Measurements from ENCODE around the gene TNNT3.

TNNT3 gene

GRCh38 chr11:1916986-1917522, 2.4 kb upstream of the TNNT3 start:
- Histone ChIP-seq H3K4me1 (peaks cover 0 to 20% (median 6%) of the 10 kb centered on the region in 4 donors), H3K4me3 (no peak overlapping the region), H3K27ac (no peak overlapping the region), H3K9me3 (no peaks in the 10 kb centered on the region), H3K36me3 (no peaks in the 10 kb centered on the region), H3K27me3 (peaks cover 0 to 29% of the 10 kb centered on the region in 2 donors)
- TF ChIP-seq, protein P1, sequence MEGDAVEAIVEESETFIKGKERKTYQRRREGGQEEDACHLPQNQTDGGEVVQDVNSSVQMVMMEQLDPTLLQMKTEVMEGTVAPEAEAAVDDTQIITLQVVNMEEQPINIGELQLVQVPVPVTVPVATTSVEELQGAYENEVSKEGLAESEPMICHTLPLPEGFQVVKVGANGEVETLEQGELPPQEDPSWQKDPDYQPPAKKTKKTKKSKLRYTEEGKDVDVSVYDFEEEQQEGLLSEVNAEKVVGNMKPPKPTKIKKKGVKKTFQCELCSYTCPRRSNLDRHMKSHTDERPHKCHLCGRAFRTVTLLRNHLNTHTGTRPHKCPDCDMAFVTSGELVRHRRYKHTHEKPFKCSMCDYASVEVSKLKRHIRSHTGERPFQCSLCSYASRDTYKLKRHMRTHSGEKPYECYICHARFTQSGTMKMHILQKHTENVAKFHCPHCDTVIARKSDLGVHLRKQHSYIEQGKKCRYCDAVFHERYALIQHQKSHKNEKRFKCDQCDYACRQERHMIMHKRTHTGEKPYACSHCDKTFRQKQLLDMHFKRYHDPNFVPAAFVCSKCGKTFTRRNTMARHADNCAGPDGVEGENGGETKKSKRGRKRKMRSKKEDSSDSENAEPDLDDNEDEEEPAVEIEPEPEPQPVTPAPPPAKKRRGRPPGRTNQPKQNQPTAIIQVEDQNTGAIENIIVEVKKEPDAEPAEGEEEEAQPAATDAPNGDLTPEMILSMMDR (IDR thresholded peaks at IDR 0.05) = no peak
- intact Hi-C loops (cut with DNase I; ENCODE audit: low total_unique reads) = loop anchor here (1.0 kb wide), 1 partner anchor 24 kb away; no protein-coding TSS in a partner anchor
- DNase-seq = no peak

DNA sequence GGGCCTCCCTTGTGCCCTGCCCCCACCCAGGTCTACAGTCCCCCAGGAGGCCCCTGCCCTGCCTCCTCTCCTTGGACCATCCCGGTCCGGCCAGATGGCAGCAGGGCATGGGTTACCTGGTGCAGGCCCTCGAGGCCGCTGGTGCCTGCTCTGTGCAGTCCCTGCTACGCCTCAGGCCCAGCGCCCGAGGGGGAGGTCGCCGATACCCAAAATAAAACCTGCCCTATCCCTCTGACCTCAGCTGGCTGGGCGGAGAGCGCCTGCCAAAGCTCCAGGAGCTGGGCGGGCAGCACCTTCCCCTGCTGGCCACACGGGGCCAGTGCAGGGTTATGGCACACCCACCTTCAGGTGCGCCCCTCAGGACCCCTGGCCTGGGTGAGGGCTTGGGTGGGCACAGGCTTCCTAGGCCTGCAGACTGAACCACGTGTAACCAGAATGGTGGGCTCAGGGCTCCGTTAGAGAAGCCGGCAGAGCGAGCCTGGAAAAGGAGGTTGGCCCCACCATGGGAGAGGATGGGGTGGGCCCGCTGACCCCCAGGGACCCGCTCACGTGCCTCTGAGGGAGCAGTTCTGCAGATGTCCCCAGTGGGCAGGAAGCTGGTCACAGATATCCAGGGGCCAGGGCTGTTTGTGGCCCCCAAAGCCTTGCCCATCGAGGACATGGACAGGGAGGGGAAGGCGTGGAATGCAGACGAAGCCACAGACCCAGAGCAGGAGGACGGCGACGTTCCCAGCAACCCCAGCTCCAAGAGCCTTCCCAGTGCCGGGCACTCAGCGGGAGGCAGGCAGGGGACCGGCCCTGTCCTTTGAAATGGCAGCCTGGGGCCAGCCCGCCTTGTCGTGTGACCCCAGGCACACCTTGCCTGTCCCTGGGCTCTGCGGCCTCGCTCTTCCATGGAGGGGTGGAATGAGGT, 1.7 kb upstream of the TNNT3 start:
- H3K36me3 ChIP-seq = no peaks in the 10 kb centered on the region
- no peaks in the 10 kb centered on the region for H3K9me3 ChIP-seq
- H3K27ac ChIP-seq = no peak overlapping the region
- DNase-seq = no peak
- no peak overlapping the region for H3K4me3 ChIP-seq
- TF ChIP-seq, protein P1 (IDR thresholded peaks at IDR 0.05) = peak; percentile 22 to 47
- peaks cover 0 to 32% of the 10 kb centered on the region in 2 donors for H3K27me3 ChIP-seq
- intact Hi-C loops (cut with DNase I; ENCODE audit: low total_unique reads) = no loop called here
- peaks cover 0 to 20% (median 6%) of the 10 kb centered on the region in 4 donors for H3K4me1 ChIP-seq

DNA sequence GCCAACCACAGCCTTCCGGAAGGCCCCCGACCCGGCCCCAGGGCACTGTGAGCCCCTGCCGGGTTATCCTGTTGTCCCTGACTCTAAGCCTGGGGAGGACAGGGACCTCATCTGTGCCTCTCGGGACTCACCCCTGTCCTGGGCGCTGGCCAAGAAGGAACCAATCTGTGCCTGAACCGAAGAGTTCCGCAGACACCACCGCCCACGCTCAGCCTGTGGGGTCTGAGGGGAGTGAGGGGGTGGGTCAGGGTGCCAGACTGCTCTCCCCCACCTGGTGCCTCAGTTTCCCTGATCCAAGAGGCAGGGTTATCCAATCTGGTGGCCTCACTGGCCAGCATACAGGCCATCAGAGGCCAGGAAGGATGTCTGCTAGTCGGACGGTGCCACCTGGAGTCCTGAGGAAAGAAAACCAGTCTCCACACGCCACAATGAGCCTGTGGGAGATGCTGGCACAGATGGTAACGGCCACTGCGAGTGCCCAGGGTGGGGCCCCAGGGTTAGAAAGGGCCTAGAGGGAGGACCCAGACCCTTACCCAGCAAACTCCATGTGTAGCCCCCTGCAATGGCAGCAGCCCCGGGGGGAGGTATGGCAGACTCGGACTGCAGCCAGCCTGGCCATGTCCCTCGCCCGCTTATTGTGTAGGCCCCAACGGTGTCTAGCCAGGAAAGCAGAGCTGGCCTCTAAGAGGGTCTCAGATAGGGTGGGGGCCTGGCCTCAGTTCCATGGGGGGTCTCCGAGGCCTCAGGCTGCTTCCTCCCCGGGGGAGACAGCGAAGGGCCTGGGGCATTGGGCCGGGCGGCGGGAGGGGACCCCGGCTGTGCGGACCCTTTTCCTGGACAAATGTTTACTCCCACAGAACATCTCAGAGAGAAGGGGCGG, 827 bp upstream of the TNNT3 start:
- H3K4me1 ChIP-seq = peaks cover 0 to 20% (median 6%) of the 10 kb centered on the region in 4 donors
- H3K27ac ChIP-seq = no peak overlapping the region
- no peak overlapping the region for H3K4me3 ChIP-seq
- DNase-seq = no peak
- H3K9me3 ChIP-seq = no peaks in the 10 kb centered on the region
- TF ChIP-seq, protein P1 (IDR thresholded peaks at IDR 0.05) = peak; percentile 9 to 10
- H3K27me3 ChIP-seq = peaks cover 0 to 32% of the 10 kb centered on the region in 2 donors
- no peaks in the 10 kb centered on the region for H3K36me3 ChIP-seq
- intact Hi-C loops (cut with DNase I; ENCODE audit: low total_unique reads) = no loop called here

DNA sequence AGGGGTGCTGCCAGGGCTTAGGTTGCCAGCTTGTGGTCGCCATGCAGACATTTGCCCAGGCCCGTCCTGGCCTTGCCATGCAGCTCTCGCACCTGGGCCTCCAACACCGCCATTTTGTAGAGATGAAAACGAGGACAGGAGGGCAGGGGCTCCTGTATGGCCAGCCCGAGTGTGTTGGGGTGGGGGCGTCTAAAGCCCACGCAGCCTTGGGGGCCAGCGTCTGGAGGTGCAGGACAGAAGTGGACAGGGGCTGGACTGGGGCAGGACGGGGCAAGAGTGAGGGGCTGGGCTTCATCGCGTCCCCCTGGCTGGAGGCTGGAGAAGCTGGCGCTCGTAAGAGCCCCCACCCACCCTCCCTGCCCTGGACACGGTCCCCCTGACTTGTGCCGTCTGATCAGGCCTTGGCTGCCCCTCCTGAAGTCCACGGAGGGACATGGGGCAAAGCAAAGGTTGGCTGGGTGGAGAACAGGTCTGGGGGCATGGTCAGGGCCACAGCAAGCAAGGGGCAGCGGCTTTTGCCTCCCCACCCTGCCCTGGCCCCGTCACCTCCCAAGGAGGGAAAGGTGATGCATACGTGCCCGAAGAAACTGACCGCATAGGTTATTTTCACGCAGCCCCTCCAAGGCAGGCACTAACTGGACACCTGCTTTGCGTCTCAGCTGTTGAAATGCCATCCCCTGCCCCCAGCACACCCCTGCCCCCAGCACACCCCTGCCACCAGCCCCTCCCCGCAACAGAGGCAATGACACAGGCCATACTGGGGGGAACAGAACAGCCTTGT, 815 bp downstream of the TNNT3 start:
- no peak overlapping the region for H3K4me3 ChIP-seq
- H3K4me1 ChIP-seq = peaks cover 0 to 20% (median 6%) of the 10 kb centered on the region in 4 donors
- no peaks in the 10 kb centered on the region for H3K9me3 ChIP-seq
- no peak overlapping the region for H3K27ac ChIP-seq
- no peaks in the 10 kb centered on the region for H3K36me3 ChIP-seq
- no peak for DNase-seq
- peaks cover 0 to 36% of the 10 kb centered on the region in 2 donors for H3K27me3 ChIP-seq
- intact Hi-C loops (cut with DNase I; ENCODE audit: low total_unique reads) = no loop called here
- TF ChIP-seq, protein P1 (IDR thresholded peaks at IDR 0.05) = no peak

Measured in tibial artery (tissue), 4 donors.